IMR-90 (cell line): ENCODE data around the gene MOB3B. TPM values are rescaled to one million over a fixed set of nuclear protein-coding genes. Genes with fewer than 3 reads are reported as not detected.

ENCODE experiments used
- ATAC-seq: fragments of 200-7000 bp; cut with Tn5 transposase; 2 replicates; pipeline ENCODE4 v1.9.1; 2020; ENCODE audit warnings: low read depth, mild to moderate bottlenecking, moderate library complexity
- BruUV-seq: library from RNA; stranded (reverse); fragments of 400-500 nt; replicated peaks from 2 replicates; lab custom pipeline; 2021; lab: Mats Ljungman, UMichigan
- CTCF ChIA-PET: fragments of 300-600 bp; formaldehyde crosslinking; extraction: SDS; loops from one replicate; lab custom pipeline; 2021; ENCODE audit warnings: antibody characterized with exemption; lab: Yijun Ruan, JAX
- POLR2A ChIA-PET: fragments of 300-600 bp; sonication (Branson Sonifier 250); formaldehyde crosslinking; loops from one replicate; lab custom pipeline; 2022; ENCODE audit warnings: antibody characterized with exemption; ENCODE audit not compliant: unreplicated experiment; lab: Charles Lee
- DNase-seq: peaks from one replicate; pipeline ENCODE4 v3.0.0; 2013
- H2AFZ ChIP-seq: replicated peaks from 2 replicates; pipeline ENCODE3; 2013; ENCODE audit warnings: low read length, mild to moderate bottlenecking; ENCODE audit not compliant: poor library complexity
- H2AK5ac ChIP-seq: 2 replicates; pipeline ENCODE4 v1.6.1; 2013; ENCODE audit warnings: low read depth, low read length, inconsistent platforms
- H2AK9ac ChIP-seq: replicated peaks from 2 replicates; pipeline ENCODE3; 2013; ENCODE audit warnings: mild to moderate bottlenecking, low read depth, low read length, moderate library complexity; ENCODE audit not compliant: poor library complexity
- H2BK120ac ChIP-seq: 2 replicates; pipeline ENCODE4 v1.6.1; 2013; ENCODE audit warnings: low read depth, low read length, inconsistent platforms
- H2BK15ac ChIP-seq: 3 replicates; pipeline ENCODE4 v1.6.1; 2013; ENCODE audit warnings: low read depth, low read length, inconsistent platforms
- H2BK20ac ChIP-seq: 2 replicates; pipeline ENCODE4 v1.6.1; 2013; ENCODE audit warnings: low read depth, mild to moderate bottlenecking, inconsistent platforms, low read length, moderate library complexity
- H2BK5ac ChIP-seq: 2 replicates; pipeline ENCODE4 v1.6.1; 2013; ENCODE audit warnings: mild to moderate bottlenecking, low read depth, low read length, inconsistent platforms; ENCODE audit not compliant: poor library complexity, severe bottlenecking
- H3K14ac ChIP-seq: replicated peaks from 2 replicates; pipeline ENCODE4 v1.6.1; 2013; ENCODE audit warnings: low read depth, low read length, inconsistent platforms
- H3K18ac ChIP-seq: 2 replicates; pipeline ENCODE4 v1.6.1; 2013; ENCODE audit warnings: low read depth, low read length, control low read depth
- H3K23ac ChIP-seq: 2 replicates; pipeline ENCODE4 v1.6.1; 2013; ENCODE audit warnings: low read depth, low read length, inconsistent platforms
- H3K27ac ChIP-seq: 2 replicates; pipeline ENCODE4 v1.5.1; 2013; ENCODE audit warnings: mild to moderate bottlenecking, control low read depth, low read length; ENCODE audit not compliant: insufficient read depth
- H3K27me3 ChIP-seq: 2 replicates; pipeline ENCODE4 v1.6.1; 2013; ENCODE audit warnings: low read length; ENCODE audit not compliant: control insufficient read depth, insufficient read depth
- H3K36me3 ChIP-seq: 2 replicates; pipeline ENCODE4 v1.6.1; 2013; ENCODE audit warnings: low read length, mixed read lengths; ENCODE audit not compliant: control insufficient read depth, insufficient read depth
- H3K4ac ChIP-seq: 2 replicates; pipeline ENCODE4 v1.6.1; 2013; ENCODE audit warnings: low read depth, low read length, inconsistent platforms
- H3K4me1 ChIP-seq: 2 replicates; pipeline ENCODE4 v1.6.1; 2013; ENCODE audit warnings: low read length, mixed read lengths; ENCODE audit not compliant: control insufficient read depth, insufficient read depth
- H3K4me2 ChIP-seq: 2 replicates; pipeline ENCODE4 v1.6.1; 2013; ENCODE audit warnings: low read depth, mild to moderate bottlenecking, control low read depth, low read length, moderate library complexity
- H3K4me3 ChIP-seq: 2 replicates; pipeline ENCODE4 v1.5.1; 2013; ENCODE audit warnings: low read depth, mild to moderate bottlenecking, control low read depth, low read length, moderate library complexity; ENCODE audit not compliant: insufficient read depth
- H3K56ac ChIP-seq: 2 replicates; pipeline ENCODE4 v1.6.1; 2013; ENCODE audit warnings: low read length, inconsistent platforms; ENCODE audit not compliant: insufficient read depth; ENCODE audit errors: extremely low read depth
- H3K79me1 ChIP-seq, 2 experiments: 2 replicates each; pipeline ENCODE4 v1.6.1; 2013; ENCODE audit warnings: low read length in 2 of 2, inconsistent platforms in 1 of 2, low read depth in 1 of 2
- H3K9ac ChIP-seq: 2 replicates; pipeline ENCODE4 v1.6.1; 2013; ENCODE audit warnings: low read depth, low read length, control low read depth
- H3K9me1 ChIP-seq: 2 replicates; pipeline ENCODE4 v1.6.1; 2013; ENCODE audit warnings: low read length, inconsistent platforms; ENCODE audit not compliant: insufficient read depth
- H3K9me3 ChIP-seq: 2 replicates; pipeline ENCODE4 v1.6.1; 2013; ENCODE audit warnings: low read length; ENCODE audit not compliant: control insufficient read depth, insufficient read depth
- H4K20me1 ChIP-seq: 2 replicates; pipeline ENCODE4 v1.6.1; 2013; ENCODE audit warnings: low read length, inconsistent platforms; ENCODE audit not compliant: insufficient read depth
- H4K5ac ChIP-seq: 2 replicates; pipeline ENCODE4 v1.6.1; 2013; ENCODE audit warnings: mild to moderate bottlenecking, low read depth, low read length, control low read depth
- H4K8ac ChIP-seq, 2 experiments: 2 replicates each; pipeline ENCODE4 v1.6.1; 2013; ENCODE audit warnings: low read depth in 2 of 2, low read length in 2 of 2, control low read depth in 1 of 2, inconsistent platforms in 1 of 2
- H4K91ac ChIP-seq: 2 replicates; pipeline ENCODE4 v1.6.1; 2013; ENCODE audit warnings: low read depth, low read length, inconsistent platforms; ENCODE audit not compliant: insufficient read depth
- CTCF ChIP-seq: conservative IDR thresholded peaks from 2 replicates; pipeline ENCODE4 v1.5.1; 2012; ENCODE audit warnings: mild to moderate bottlenecking, low read depth, low read length, improper control_type of control experiment
- MAFK ChIP-seq: IDR thresholded peaks from 2 replicates; pipeline ENCODE4 v1.6.1; 2012; ENCODE audit warnings: low read depth, low read length, improper control_type of control experiment
- NFE2L2 ChIP-seq: fragments of 150-350 bp; IDR thresholded peaks from 2 replicates; pipeline ENCODE4 v1.6.1; 2016; ENCODE audit warnings: low read depth, mild to moderate bottlenecking, low read length
- RAD21 ChIP-seq: IDR thresholded peaks from 2 replicates; pipeline ENCODE4 v1.6.1; 2012; ENCODE audit warnings: low read length, improper control_type of control experiment
- RFX5 ChIP-seq: IDR thresholded peaks from 2 replicates; pipeline ENCODE4 v1.8.0; 2012; ENCODE audit warnings: low read depth, mild to moderate bottlenecking, low read length, moderate library complexity
- whole genome bisulfite sequencing, 2 experiments: methylation state at CpG; one replicate each; pipeline versions ENCODE4 v1.1.5 to v1.1.7; 2013; ENCODE audit warnings: missing lambda C conversion rate in 2 of 2; ENCODE audit not compliant: insufficient read length in 1 of 2; ENCODE audit errors: extremely low coverage in 2 of 2; 5-methylcytosine and 5-hydroxymethylcytosine counted together
- dilution Hi-C: fragments of 300-500 bp; cut with HindIII; formaldehyde crosslinking; loops from one replicate; pipeline ENCODE4 v1.14.3; 2018; ENCODE audit warnings: low sequenced_read_pairs; ENCODE audit not compliant: unreplicated experiment
- in situ Hi-C: fragments of 300-500 bp; cut with MboI; formaldehyde crosslinking; loops from 3 replicates; pipeline ENCODE4 v1.14.3; 2019; ENCODE audit warnings: low sequenced_read_pairs, inconsistent platforms, mixed read lengths
- intact Hi-C: fragments of 100-400 bp; cut with micrococcal nuclease; formaldehyde crosslinking; loops from 2 replicates; pipeline ENCODE4 v1.10.0; 2022
- polyA plus RNA-seq, 3 experiments: library from polyadenylated mRNA; depleted of rRNA; stranded (reverse); fragments of >200 nt; gene quantifications; 2 replicates each; pipeline ENCODE4 v1.2.3, GENCODE V29; 2012; ENCODE audit warnings: low replicate concordance in 1 of 3
- total RNA-seq: library from RNA; depleted of rRNA; stranded (reverse); fragments of >200 nt; gene quantifications from 2 replicates; pipeline ENCODE4 v1.2.3, GENCODE V29; 2012

MOB3B gene
- total and polyA plus RNA-seq, 2 of the 4 experiments (the other 2 are of a cell fraction) = under 0.01 to 0.02 TPM

- H2BK5ac ChIP-seq = no peak overlapping the region
- no peaks in the 10 kb centered on the region for H3K4me1 ChIP-seq
- no peak overlapping the region for H2BK20ac ChIP-seq
- H4K8ac ChIP-seq = no peak overlapping the region
- ChIA-PET POLR2A (no interaction called here), CTCF (no interaction called here)
- no peak for ATAC-seq
- H3K27me3 ChIP-seq = no peaks in the 10 kb centered on the region
- H4K20me1 ChIP-seq = no peaks in the 10 kb centered on the region
- no peak overlapping the region for H3K4me2 ChIP-seq
- in situ Hi-C loops (no loop called here), dilution Hi-C loops (no loop called here), intact Hi-C loops (no loop called here)
- no peak overlapping the region for H3K56ac ChIP-seq
- no peaks in the 10 kb centered on the region for H3K36me3 ChIP-seq
- no peaks in the 10 kb centered on the region for H3K9me1 ChIP-seq
- no peak overlapping the region for H2BK15ac ChIP-seq
- DNase-seq = no peak
- no peaks in the 10 kb centered on the region for H3K9me3 ChIP-seq
- H2AK9ac ChIP-seq = no peak overlapping the region
- no peak overlapping the region for H3K18ac ChIP-seq
- TF ChIP-seq NFE2L2 (no peak), RFX5 (no peak), CTCF (no peak), MAFK (no peak), RAD21 (no peak)
- H3K4me3 ChIP-seq = no peak overlapping the region
- no peak overlapping the region for H4K5ac ChIP-seq
- no peak overlapping the region for H2AK5ac ChIP-seq
- H3K79me1 ChIP-seq = no peaks in the 10 kb centered on the region
- no peak overlapping the region for H3K27ac ChIP-seq
- no peak overlapping the region for H3K9ac ChIP-seq
- no peak overlapping the region for H3K14ac ChIP-seq
- no peak overlapping the region for H2BK120ac ChIP-seq
- 50% methylated on average over 2 of the region's 11 CpGs; no CpG with 5 or more reads in 1 of the 2 experiments for WGBS, 2 experiments
- H3K4ac ChIP-seq = no peak overlapping the region
- H2AFZ ChIP-seq = no peak overlapping the region
- no peak overlapping the region for H3K23ac ChIP-seq
- BruUV-seq = no TSS peak
- no peak overlapping the region for H4K91ac ChIP-seq
These were observed 31.7 kb downstream of the MOB3B start for GRCh38 chr9:27497883-27498417.
